GDM1 (cell line): ENCODE results near the gene CHRNB4.
"Not testable (repeated sequence)": the region's sequence is repeated elsewhere in the genome, so short reads cannot be mapped to it uniquely, and the experiment has no call there.

Experiments used
- DNase-seq: peaks from one replicate; lab custom pipeline; 2025; lab: John Stamatoyannopoulos, UW

The CHRNB4 gene

DNA sequence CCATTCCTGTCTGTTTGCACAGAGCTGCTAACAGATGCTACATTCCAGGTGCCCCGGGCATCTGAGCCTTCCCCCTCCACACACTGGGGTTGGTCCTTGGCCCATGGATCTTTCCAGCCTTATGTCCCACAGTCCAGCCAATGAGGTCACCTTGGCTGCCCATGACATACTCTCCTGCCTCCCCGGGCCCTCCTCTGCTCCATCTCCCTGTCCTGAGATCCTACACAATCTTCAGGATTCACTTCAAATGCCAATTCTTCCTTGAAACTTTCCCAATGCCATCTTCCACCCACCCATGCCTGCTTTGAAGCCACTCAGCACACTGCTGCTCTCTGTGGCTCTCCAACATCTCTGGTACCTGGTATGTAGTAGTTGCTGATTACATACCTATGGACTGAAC is 24.5 kb downstream of the CHRNB4 start:
- no peak for DNase-seq

DNA sequence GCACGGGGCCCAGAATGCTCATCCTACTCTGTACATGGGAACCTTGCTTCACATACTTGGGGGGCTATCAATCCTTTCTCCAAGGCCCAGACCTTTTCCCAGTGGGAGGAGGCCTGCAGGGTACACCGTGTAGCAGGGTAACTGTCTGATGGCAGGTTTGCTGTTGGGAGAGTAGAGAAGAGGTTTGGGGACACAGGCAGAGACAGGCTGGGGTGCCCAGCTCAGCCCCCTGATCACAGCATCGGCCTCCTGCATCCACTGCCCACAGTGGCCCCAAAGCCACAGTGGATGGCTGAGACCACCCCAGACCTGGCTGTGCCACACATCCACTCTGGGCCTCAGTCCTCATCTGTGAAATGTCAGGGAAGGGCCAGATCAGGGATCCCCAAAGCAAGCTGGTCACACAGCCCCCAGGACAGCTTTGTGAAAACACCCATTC is 25.8 kb downstream of the CHRNB4 start:
- DNase-seq, result no peak

DNA sequence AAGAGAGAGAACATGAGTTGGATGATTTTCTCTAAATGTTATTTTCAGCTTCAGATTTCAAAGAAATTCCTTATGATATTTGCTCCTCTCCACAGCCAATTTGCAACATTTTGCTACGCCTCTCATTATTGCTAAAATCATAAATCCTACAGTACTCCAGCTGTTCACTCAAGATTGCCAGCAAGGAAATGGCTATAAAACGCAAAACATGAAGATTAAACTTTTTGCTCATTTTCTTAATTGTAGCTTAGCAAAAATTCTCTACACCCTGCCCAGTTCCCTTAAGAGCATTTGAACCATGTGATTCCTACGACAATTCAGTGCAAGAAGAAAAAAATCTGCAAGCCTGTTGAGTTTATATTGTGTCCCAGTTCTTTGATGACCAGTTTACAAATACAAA is 27.0 kb downstream of the CHRNB4 start:
- DNase-seq, result no peak

DNA sequence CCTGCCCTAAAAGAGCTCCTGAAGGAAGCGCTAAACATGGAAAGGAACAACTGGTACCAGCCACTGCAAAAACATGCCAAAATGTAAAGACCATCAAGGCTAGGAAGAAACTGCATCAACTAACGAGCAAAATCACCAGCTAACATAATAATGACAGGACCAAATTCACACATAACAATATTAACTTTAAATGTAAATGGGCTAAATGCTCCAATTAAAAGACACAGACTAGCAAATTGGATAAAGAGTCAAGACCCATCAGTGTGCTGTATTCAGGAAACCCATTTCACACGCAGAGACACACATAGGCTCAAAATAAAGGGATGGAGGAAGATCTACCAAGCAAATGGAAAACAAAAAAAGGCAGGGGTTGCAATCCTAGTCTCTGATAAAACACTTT is 31.5 kb downstream of the CHRNB4 start:
- not testable (repeated sequence) for DNase-seq

DNA sequence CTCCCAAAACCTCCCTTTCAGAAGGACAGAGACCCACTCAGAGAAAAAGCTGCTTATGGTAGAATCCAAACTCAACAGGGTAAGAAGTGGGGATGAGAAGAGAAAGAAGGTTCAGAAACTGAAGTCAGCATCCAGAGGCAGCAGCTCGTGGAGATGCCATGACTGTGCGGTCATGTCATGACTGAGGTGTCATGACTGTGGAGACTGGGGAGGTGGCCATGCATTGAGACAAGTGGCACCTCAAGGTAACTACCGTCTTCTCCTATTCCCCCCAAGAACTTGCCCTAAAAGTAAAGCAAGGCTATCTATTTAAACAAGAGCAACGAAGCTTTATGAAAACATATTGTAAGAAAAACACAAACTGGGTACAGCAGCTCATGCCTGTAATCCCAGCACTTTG is 35.3 kb downstream of the CHRNB4 start:
- DNase-seq, result no peak

DNA sequence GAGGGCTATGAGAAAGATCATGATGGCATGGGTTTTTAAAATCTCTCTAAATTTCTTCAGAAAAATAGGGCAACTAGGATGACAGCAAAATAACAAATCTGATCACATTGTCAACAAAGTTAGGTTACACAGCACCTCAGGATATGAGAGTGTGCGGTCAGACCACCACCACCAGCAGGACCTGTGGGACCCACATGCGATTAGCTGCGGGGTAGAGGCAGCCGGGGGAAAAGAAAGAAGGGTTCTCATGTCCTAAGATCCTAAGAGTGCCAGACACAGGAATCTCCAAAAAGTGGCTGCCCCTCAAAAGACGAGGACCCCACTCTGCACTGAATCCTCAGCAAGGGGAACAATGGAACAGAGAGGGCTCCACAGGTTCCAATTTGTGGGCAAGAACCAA is 35.8 kb downstream of the CHRNB4 start:
- DNase-seq, result no peak

DNA sequence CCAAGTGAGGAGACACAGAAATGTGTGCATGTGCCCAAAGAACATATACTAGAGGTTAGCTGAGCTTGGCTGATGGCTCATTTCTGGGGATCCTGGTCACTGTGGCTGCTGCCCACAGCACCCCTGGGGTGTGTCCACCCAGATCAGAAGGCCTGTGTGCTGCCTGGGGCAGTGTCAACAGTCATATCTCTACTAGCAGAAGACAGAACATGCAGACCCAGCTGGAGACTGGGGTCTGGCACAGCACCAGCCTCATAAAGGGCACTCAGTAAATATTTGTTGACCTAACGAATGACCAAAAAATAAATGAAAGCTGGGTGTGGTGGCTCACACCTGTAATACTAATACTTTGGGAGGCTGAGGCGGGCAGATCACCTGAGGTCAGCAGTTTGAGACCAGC is 36.6 kb downstream of the CHRNB4 start:
- no peak for DNase-seq

DNA sequence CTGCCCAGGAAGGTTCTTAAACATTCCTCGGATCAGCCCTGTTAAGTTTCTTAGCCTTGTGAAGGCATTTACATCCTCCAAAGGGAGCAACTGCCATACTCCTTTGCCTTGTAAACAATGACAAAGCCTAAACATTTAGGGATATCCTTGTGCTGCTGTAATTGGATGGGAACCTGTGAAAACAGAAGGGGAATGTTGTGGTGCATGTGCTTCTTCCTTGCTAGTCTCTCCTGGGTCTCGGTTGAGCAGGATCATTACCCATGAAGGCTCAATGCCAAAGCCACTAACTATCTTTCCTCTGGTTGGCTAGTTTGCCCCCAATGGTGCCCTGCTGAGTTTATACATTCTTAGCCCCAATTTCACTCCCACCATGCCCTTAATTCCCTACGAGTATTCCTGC is 37.5 kb downstream of the CHRNB4 start:
- DNase-seq, result no peak

DNA sequence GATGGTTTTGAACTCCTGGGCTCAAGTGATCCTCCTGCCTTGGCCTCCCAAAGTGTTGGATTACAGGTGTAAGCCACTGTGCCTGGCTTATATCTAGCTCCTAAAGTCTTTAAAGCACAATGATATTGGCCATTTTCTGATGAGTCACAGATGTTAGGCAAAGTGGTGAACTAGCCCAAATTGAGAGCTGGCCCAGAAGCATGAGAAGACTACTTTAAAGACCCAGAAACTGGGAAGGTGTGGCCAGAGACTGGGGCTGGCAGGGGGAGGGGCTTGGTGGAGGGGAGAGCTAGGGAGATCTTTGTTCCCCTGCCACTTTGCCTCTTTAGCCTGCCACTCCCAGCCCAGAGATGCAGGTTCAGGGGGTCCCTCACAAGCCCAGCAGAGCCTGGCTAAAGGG is 41.8 kb downstream of the CHRNB4 start:
- no peak for DNase-seq

DNA sequence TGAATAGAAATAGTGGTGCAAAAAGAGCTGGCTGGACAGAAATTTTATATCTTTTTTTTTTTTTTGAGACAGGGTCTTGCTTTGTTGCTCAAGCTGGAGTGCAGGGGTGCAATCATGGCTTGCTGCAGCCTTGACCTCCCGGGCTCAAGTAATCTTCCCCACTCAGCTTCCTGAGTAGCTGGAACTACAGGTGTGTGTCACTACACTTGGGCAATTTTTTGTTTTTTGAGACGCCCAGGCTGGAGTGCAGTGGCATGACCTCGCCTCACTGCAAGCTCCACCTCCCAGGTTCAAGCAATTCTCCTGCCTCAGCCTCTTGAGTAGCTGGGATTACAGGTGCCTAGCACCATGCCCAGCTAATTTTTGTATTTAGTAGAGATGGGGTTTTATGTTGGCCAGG is 42.7 kb downstream of the CHRNB4 start:
- DNase-seq, result no peak

- DNase-seq, result no peak
Observed at GRCh38 chr15:78597583-78597982, 43.4 kb downstream of the CHRNB4 start.

DNA sequence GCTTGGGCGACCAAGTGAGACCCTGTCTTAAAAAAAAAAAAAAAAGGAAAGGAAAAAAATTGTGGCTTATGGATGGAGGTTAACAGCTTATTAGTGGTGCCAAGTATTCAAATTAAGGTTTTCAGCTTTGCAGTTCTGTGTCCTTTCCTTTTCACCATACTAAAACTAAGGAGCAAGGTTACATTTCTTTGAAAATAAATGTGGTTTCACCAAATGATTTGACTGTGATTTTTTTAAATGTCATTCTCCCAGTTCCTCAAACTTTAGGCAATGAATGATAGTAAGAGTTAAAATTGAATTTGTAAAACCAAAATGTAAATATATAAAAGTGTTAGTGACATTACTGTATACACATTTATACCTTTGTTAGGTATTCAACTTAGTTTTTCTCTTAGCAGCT is 66.1 kb downstream of the CHRNB4 start:
- DNase-seq, result no peak
